D721Med (cell line): Measurements from ENCODE around the gene CD55.

Source experiments
- DNase-seq: peaks from one replicate; pipeline ENCODE4 v3.0.0; 2011; ENCODE audit warnings: low spot score; ENCODE audit not compliant: insufficient read length
- FAIRE-seq: peaks from 2 replicates; lab custom pipeline; 2011; peaks lifted over from hg19 to GRCh38; lab: Jason Lieb, UNC
- CTCF ChIP-seq: IDR thresholded peaks from 2 replicates; pipeline ENCODE4 v1.5.1; 2012; ENCODE audit warnings: mild to moderate bottlenecking, control low read depth; ENCODE audit not compliant: insufficient read depth; ENCODE audit errors: missing control alignments

CD55 gene

GRCh38 chr1:207313131-207313530 lies 8.3 kb upstream of the CD55 start:
- TF ChIP-seq CTCF = no peak
- DNase-seq = no peak
- FAIRE-seq = no peak

- no peak for DNase-seq
- TF ChIP-seq CTCF = no peak
- FAIRE-seq = no peak
These were observed 6.7 kb upstream of the CD55 start for GRCh38 chr1:207314816-207315215.

- no peak for TF ChIP-seq CTCF
- DNase-seq (no peak), FAIRE-seq (no peak)
These were observed 6.0 kb upstream of the CD55 start for GRCh38 chr1:207315435-207315834.

- DNase-seq (no peak), FAIRE-seq (no peak)
- no peak for TF ChIP-seq CTCF
These were observed 5.3 kb upstream of the CD55 start for GRCh38 chr1:207316141-207316540.

GRCh38 chr1:207316622-207317391 lies 4.7 kb upstream of the CD55 start:
- no peak for DNase-seq
- no peak for FAIRE-seq
- TF ChIP-seq CTCF = no peak

- DNase-seq = no peak
- no peak for TF ChIP-seq CTCF
- no peak for FAIRE-seq
These were observed 3.9 kb upstream of the CD55 start for GRCh38 chr1:207317561-207317960.

- no peak for FAIRE-seq
- DNase-seq = no peak
- no peak for TF ChIP-seq CTCF
These were observed 3.3 kb upstream of the CD55 start for GRCh38 chr1:207318072-207318619.
